GM03348 (cell line): ENCODE data around the gene ARHGAP42.

ENCODE experiments used
- DNase-seq: peaks from one replicate; pipeline ENCODE4 v3.0.0; 2012; ENCODE audit warnings: low spot score

ARHGAP42 gene

DNA sequence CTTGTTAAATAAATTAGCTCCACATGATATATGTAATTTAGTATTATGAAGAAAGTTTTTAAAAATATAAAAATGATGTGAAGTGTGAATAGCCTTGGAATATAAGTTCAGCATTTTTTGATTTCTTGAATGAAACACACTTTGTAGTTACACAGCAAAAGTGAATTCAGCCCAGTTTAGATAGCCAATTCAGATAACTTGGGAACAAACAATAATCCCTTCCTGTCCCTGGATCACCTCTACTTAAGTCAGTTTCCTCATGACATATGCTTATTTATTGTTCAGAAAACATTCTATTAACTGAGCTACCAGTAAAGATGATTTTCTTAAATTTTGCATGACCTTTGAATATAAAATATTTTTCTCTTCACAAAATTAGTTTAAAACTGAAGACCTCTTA lies 335.2 kb downstream of the ARHGAP42 start:
- no peak for DNase-seq

DNA sequence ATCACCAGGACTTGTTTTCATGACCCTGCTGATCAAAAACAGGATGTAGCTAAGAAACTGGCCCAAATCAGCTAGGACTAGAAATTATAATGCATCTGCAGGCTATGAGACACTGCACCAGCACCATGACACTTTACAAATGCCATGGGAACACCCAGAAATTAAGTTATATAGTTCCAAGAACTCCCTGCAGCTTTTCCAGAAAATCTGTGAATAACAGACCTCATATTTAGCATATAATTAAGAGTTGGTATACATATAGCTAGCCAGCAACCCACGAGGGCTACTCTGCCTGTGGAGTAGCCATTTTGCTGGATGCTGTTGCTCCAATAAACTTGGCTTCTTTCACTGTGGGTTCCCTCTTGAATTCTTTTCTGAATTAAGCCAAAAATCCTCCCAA lies 341.6 kb downstream of the ARHGAP42 start:
- no peak for DNase-seq

DNA sequence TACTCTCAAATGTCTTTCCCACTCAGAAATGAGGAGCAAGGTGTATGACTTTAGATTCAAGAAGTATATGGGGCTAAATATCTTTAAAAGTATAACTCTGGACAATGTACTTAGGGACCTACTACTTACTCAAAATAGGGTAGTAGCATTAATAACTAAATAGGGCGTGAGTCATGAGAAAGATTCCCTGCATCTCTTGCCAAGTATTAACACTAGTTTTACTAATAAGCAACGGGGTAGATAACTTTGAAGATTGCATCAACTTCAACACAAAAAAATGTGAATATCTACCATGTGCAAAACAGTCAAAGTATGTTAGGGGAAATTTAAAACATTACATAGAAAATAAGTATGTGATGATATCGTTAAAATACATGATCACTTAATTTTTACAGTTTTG lies 342.9 kb downstream of the ARHGAP42 start:
- DNase-seq: no peak

DNA sequence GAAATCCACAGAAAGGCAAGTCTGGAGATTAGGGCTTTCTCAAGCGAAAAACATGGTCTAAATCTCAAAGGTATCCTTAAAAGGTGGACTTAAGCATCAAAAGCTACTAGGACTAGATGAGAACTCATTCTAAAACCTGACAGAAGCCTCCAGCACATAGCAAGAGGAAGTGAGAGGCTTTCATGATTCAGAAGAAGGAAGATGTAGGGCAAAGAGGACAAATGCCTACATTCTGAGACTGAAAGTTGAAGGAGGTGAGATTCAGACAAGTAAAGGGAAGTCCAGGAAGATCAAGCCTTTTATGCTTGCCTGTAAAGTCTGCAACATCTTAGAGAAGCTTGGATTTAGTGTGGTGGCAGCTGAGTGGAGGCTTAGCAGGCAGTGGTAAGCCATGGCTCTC lies 343.6 kb downstream of the ARHGAP42 start:
- DNase-seq: no peak

DNA sequence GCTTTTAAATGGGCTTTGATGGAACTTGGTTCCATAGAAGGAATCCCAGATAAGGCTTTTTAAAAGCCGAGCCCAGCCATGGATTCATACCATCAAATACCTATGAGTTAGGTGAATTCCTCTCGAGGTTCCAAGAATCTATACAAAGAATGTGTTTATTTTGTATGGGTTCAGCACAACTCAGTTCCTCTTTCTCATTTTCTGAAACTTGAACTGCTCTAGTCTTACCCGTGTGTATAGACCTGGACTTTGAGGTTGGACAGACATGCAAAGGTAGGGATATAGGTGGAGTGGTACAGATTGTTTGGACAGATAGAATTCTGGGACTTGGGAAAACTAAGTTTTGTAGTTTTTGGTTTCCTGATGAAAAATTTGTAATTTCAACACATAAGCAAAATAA lies 344.6 kb downstream of the ARHGAP42 start:
- DNase-seq: no peak

DNA sequence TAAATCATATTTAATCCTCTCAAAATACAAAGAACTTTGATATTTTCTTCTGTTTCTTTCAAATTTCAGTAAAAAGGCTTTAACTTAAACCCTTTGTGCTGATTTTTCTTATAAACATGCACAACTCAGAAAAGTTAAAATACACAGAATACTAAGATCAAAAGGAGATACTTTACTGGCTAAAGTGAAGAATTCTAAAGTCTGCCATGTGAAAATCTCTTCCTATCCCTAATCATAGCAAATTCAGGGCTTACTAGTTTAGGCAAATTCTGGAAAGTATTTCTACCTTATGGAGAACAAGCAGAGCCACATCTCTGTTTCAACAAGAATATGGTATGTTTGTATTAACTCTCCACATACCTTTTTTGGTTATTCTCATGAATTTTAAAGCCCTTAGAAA lies 345.9 kb downstream of the ARHGAP42 start:
- DNase-seq: no peak

DNA sequence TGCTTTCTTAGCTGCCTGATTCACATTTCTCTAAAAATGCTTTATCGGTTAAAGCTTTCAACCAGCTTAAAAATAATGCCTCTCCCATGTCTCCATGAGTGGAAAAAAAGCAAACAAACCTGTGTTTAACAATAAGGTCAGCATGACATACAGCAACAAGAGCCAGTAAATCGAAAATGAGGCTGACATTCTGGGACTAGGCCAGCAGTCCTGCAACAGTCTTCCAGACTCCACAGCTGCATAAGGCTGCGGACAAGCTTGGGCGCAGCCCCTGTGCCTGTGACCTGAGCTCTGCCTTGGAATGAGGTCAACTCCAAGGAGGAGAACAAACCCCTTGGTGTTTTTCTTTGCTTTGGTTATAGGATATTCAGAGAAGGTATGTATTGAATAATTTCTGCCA lies 347.0 kb downstream of the ARHGAP42 start:
- no peak for DNase-seq

DNA sequence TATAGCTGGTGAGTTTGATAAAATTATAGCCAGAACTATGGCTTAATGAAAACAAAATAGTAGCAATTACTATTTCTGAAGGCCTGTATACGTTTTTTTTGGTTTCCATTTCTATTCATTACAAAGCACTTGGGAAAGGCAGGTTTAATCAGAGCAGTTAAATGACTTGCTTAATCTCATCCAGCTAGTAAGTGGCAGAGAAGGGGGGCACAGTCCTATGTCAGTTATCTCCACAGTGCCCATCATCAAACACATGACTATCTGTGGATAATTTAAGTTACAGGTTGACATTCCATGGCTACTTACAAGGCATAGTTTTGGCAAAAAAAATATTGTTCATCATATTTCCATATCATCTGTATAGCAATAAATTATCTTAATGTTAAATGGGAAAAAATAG lies 348.8 kb downstream of the ARHGAP42 start:
- DNase-seq: no peak
